ENCODE data around the gene PIK3R6.
"Not testable (repeated sequence)": the region's sequence is repeated elsewhere in the genome, so short reads cannot be mapped to it uniquely, and the experiment has no call there.

Gene PIK3R6

GRCh38 chr17:8872705-8873435 is 5.4 kb upstream of the PIK3R6 start:
- DNase-seq: no peak

GRCh38 chr17:8872036-8872704 is 4.7 kb upstream of the PIK3R6 start:
- no peak for DNase-seq

GRCh38 chr17:8871081-8871581 is 3.7 kb upstream of the PIK3R6 start:
- DNase-seq: no peak

GRCh38 chr17:8870406-8871040 is 3.0 kb upstream of the PIK3R6 start:
- no peak for DNase-seq

- no peak for DNase-seq
Observed at GRCh38 chr17:8869114-8869815, 1.8 kb upstream of the PIK3R6 start.

GRCh38 chr17:8868529-8868951 is 1.1 kb upstream of the PIK3R6 start:
- DNase-seq: no peak

- DNase-seq: no peak
Observed at GRCh38 chr17:8868092-8868491, 618 bp upstream of the PIK3R6 start.

GRCh38 chr17:8865811-8866210 is 1.7 kb downstream of the PIK3R6 start:
- DNase-seq: no peak

- no peak for DNase-seq
Observed at GRCh38 chr17:8865385-8865784, 2.1 kb downstream of the PIK3R6 start.

GRCh38 chr17:8862213-8863056 is 5.0 kb downstream of the PIK3R6 start:
- no peak for DNase-seq

- no peak for DNase-seq
Observed at GRCh38 chr17:8861495-8862181, 5.8 kb downstream of the PIK3R6 start.

- no peak for DNase-seq
Observed at GRCh38 chr17:8859804-8860430, 7.6 kb downstream of the PIK3R6 start.

GRCh38 chr17:8859027-8859803 is 8.3 kb downstream of the PIK3R6 start:
- no peak for DNase-seq

- no peak for DNase-seq
Observed at GRCh38 chr17:8857919-8858318, 9.6 kb downstream of the PIK3R6 start.

- no peak for DNase-seq
Observed at GRCh38 chr17:8856869-8857575, 10.5 kb downstream of the PIK3R6 start.

GRCh38 chr17:8856205-8856603 is 11.3 kb downstream of the PIK3R6 start:
- DNase-seq: not testable (repeated sequence)

- no peak for DNase-seq
Observed at GRCh38 chr17:8855477-8856204, 11.8 kb downstream of the PIK3R6 start.

GRCh38 chr17:8851600-8851999 is 15.9 kb downstream of the PIK3R6 start:
- no peak for DNase-seq
